Type B pancreatic cell (in vitro differentiated cells): ENCODE measurements around the gene CYB561D2. TPM values are rescaled to one million over a fixed set of nuclear protein-coding genes. Genes with fewer than 3 reads are reported as not detected.
A peak's percentile ranks its signal among the peaks of the same experiment; 100 is the strongest.

Experiments
- DNase-seq: peaks from one replicate; pipeline ENCODE4 v3.0.0; 2021; ENCODE audit warnings: mixed read lengths; ENCODE audit not compliant: unreplicated experiment; ENCODE audit errors: extremely low spot score
- H3K27ac Mint-ChIP-seq: 2 replicates; pipeline ENCODE4 v1.8.0; 2021; ENCODE audit warnings: mild to moderate bottlenecking, mixed read lengths
- H3K27me3 Mint-ChIP-seq: 2 replicates; pipeline ENCODE4 v1.8.0; 2021; ENCODE audit warnings: mixed read lengths
- H3K36me3 Mint-ChIP-seq: 2 replicates; pipeline ENCODE4 v1.8.0; 2021; ENCODE audit warnings: mixed read lengths
- H3K4me1 Mint-ChIP-seq: one replicate; pipeline ENCODE4 v1.8.0; 2021; ENCODE audit warnings: mixed read lengths; ENCODE audit not compliant: unreplicated experiment
- H3K4me3 Mint-ChIP-seq: 2 replicates; pipeline ENCODE4 v1.8.0; 2021; ENCODE audit warnings: mild to moderate bottlenecking, mixed read lengths
- H3K9me3 Mint-ChIP-seq: 2 replicates; pipeline ENCODE4 v1.8.0; 2021; ENCODE audit warnings: mixed read lengths
- total RNA-seq: library from RNA; stranded (reverse); gene quantifications from 2 replicates; pipeline ENCODE4 v1.2.1, GENCODE V29; 2021; ENCODE audit warnings: low replicate concordance
- TF ChIP-seq, protein P1 (sequence below): fragments of 200-600 bp; sonication (generic); conservative IDR thresholded peaks from 2 replicates; pipeline ENCODE4 v1.5.0; 2021; ENCODE audit warnings: antibody characterized with exemption, mild to moderate bottlenecking

Gene CYB561D2
- total RNA-seq, 1 donor from 2014 or later, result 10.1 TPM

DNA sequence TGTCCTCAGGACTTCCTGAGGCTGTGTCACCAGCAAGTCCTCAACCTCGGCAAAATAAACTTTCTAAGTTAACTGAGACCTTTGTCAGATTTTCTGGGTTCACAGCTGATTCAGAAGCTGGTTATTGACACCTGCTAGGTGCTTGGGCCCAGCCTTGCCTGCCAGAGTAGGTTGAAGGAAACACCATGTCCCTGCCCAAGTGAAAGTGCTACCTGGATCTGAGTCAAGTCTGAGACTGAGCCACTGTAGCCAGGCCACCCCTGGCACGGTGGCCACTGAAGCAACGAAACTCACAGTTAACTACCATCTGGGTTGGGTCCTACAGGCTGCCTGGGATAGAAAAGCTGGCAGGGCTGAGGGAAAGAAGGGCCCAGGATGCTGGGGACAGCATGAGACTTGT lies 36.3 kb upstream of the CYB561D2 start:
- no peak overlapping the region for H3K4me3 Mint-ChIP-seq
- TF ChIP-seq, protein P1, sequence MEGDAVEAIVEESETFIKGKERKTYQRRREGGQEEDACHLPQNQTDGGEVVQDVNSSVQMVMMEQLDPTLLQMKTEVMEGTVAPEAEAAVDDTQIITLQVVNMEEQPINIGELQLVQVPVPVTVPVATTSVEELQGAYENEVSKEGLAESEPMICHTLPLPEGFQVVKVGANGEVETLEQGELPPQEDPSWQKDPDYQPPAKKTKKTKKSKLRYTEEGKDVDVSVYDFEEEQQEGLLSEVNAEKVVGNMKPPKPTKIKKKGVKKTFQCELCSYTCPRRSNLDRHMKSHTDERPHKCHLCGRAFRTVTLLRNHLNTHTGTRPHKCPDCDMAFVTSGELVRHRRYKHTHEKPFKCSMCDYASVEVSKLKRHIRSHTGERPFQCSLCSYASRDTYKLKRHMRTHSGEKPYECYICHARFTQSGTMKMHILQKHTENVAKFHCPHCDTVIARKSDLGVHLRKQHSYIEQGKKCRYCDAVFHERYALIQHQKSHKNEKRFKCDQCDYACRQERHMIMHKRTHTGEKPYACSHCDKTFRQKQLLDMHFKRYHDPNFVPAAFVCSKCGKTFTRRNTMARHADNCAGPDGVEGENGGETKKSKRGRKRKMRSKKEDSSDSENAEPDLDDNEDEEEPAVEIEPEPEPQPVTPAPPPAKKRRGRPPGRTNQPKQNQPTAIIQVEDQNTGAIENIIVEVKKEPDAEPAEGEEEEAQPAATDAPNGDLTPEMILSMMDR, result no peak
- H3K9me3 Mint-ChIP-seq, result no peaks in the 10 kb centered on the region
- DNase-seq, result no peak
- peaks cover 29% of the 10 kb centered on the region for H3K36me3 Mint-ChIP-seq
- H3K27me3 Mint-ChIP-seq, result no peaks in the 10 kb centered on the region
- H3K4me1 Mint-ChIP-seq, result peaks cover 26% of the 10 kb centered on the region
- peak overlapping the region; percentile 10 for H3K27ac Mint-ChIP-seq

DNA sequence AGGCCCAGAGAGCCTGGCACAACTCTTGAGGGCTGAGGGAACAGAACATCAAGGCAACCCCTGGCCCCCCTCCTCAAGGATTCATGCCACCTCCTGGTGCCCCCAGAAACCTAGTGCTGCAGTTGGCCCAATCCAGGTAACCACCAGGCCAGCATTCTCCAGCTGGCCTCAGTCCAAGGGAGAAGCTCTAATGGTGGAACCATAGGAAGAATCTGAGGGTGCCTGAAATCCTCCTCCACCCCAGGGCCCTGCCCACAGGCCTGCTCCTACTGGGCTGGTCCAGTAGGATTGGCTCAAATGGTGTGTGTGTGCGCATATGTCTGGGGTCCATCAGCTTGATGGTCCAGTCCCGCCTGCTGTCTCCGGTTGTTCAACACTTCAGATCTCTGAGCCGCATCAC lies 35.8 kb upstream of the CYB561D2 start:
- Mint-ChIP-seq H3K4me3 (peak overlapping the region; percentile 30), H3K9me3 (no peaks in the 10 kb centered on the region), H3K4me1 (peaks cover 27% of the 10 kb centered on the region), H3K36me3 (peaks cover 24% of the 10 kb centered on the region), H3K27me3 (no peaks in the 10 kb centered on the region), H3K27ac (peak overlapping the region; percentile 53)
- no peak for DNase-seq
- TF ChIP-seq, protein P1, result no peak

GRCh38 chr3:50316657-50317242 lies 33.9 kb upstream of the CYB561D2 start:
- Mint-ChIP-seq H3K27ac (peak overlapping the region; percentile 100), H3K4me3 (peak overlapping the region; percentile 81), H3K36me3 (peaks cover 22% of the 10 kb centered on the region), H3K4me1 (peaks cover 32% of the 10 kb centered on the region), H3K9me3 (no peaks in the 10 kb centered on the region), H3K27me3 (no peaks in the 10 kb centered on the region)
- no peak for DNase-seq
- TF ChIP-seq, protein P1, result no peak

DNA sequence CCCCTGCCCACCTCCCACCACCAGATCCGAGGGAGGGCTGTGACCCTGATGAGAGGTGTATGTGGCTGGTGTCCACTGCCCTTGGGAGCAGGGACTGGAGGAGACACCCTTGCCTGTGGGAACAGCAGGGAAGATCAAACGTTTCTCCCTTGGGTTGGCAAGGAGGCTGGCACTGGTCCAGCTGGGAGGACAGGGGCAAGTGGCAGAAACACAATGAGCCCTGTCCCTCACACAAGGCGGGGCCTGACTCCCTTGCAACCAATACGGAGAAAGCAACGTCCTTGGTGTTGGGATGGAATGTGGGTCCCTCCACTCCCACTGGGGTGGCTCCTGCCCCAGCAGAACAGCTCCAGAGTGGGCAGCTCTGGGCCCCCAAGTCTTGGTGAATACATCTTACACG lies 33.4 kb upstream of the CYB561D2 start:
- H3K4me1 Mint-ChIP-seq, result peaks cover 32% of the 10 kb centered on the region
- no peaks in the 10 kb centered on the region for H3K9me3 Mint-ChIP-seq
- TF ChIP-seq, protein P1, result no peak
- peaks cover 22% of the 10 kb centered on the region for H3K36me3 Mint-ChIP-seq
- peak overlapping the region; percentile 100 for H3K27ac Mint-ChIP-seq
- no peak for DNase-seq
- H3K4me3 Mint-ChIP-seq, result peak overlapping the region; percentile 81
- no peaks in the 10 kb centered on the region for H3K27me3 Mint-ChIP-seq

GRCh38 chr3:50318163-50318562 lies 32.5 kb upstream of the CYB561D2 start:
- Mint-ChIP-seq H3K4me3 (peak overlapping the region; percentile 77), H3K27ac (peak overlapping the region; percentile 98), H3K27me3 (no peaks in the 10 kb centered on the region), H3K4me1 (peaks cover 32% of the 10 kb centered on the region), H3K9me3 (no peaks in the 10 kb centered on the region), H3K36me3 (peaks cover 22% of the 10 kb centered on the region)
- TF ChIP-seq, protein P1, result no peak
- DNase-seq, result no peak
